ENCODE measurements around the gene MRPL3. TPM values are rescaled to one million over a fixed set of nuclear protein-coding genes. Genes with fewer than 3 reads are reported as not detected.

MRPL3 gene
- total RNA-seq, 1 donor from 2014 or later: 45.7 TPM

GRCh38 chr3:131457220-131457619 lies 45.6 kb downstream of the MRPL3 start:
- Histone ChIP-seq H3K36me3 (peaks cover 10 to 27% of the 10 kb centered on the region in 2 donors), H3K4me3 (no peak overlapping the region), H3K27ac (no peak overlapping the region), H3K9me3 (no peaks in the 10 kb centered on the region), H3K27me3 (no peaks in the 10 kb centered on the region), H3K4me1 (no peaks in the 10 kb centered on the region)
- DNase-seq (ENCODE audit: low spot score in 2 of 2): no peak
- intact Hi-C loops (cut with DNase I): no loop called here
- no peak for TF ChIP-seq CTCF (IDR thresholded peaks at IDR 0.05)

GRCh38 chr3:131454501-131454900 lies 48.3 kb downstream of the MRPL3 start:
- no peak for DNase-seq (ENCODE audit: low spot score in 2 of 2)
- Histone ChIP-seq H3K27me3 (no peaks in the 10 kb centered on the region), H3K4me1 (no peaks in the 10 kb centered on the region), H3K27ac (no peak overlapping the region), H3K4me3 (no peak overlapping the region), H3K36me3 (peaks cover 0 to 7% of the 10 kb centered on the region in 2 donors), H3K9me3 (no peaks in the 10 kb centered on the region)
- intact Hi-C loops (cut with DNase I): no loop called here
- no peak for TF ChIP-seq CTCF (IDR thresholded peaks at IDR 0.05)

GRCh38 chr3:131453533-131453932 lies 49.2 kb downstream of the MRPL3 start:
- no peak overlapping the region for H3K4me3 ChIP-seq
- TF ChIP-seq CTCF (IDR thresholded peaks at IDR 0.05): no peak
- H3K27me3 ChIP-seq: no peaks in the 10 kb centered on the region
- no peaks in the 10 kb centered on the region for H3K4me1 ChIP-seq
- H3K9me3 ChIP-seq: no peaks in the 10 kb centered on the region
- intact Hi-C loops (cut with DNase I): no loop called here
- no peaks in the 10 kb centered on the region for H3K36me3 ChIP-seq
- no peak overlapping the region for H3K27ac ChIP-seq
- no peak for DNase-seq (ENCODE audit: low spot score in 2 of 2)

- intact Hi-C loops (cut with DNase I): no loop called here
- Histone ChIP-seq H3K36me3 (no peaks in the 10 kb centered on the region), H3K4me3 (no peak overlapping the region), H3K4me1 (no peaks in the 10 kb centered on the region), H3K9me3 (no peaks in the 10 kb centered on the region), H3K27me3 (no peaks in the 10 kb centered on the region), H3K27ac (no peak overlapping the region)
- no peak for DNase-seq (ENCODE audit: low spot score in 2 of 2)
- TF ChIP-seq CTCF (IDR thresholded peaks at IDR 0.05): no peak
Measured at GRCh38 chr3:131447349-131447748, 55.4 kb downstream of the MRPL3 start.

GRCh38 chr3:131444180-131444579 lies 58.6 kb downstream of the MRPL3 start:
- H3K27me3 ChIP-seq: no peaks in the 10 kb centered on the region
- H3K4me1 ChIP-seq: no peaks in the 10 kb centered on the region
- no peaks in the 10 kb centered on the region for H3K36me3 ChIP-seq
- H3K9me3 ChIP-seq: no peaks in the 10 kb centered on the region
- no peak overlapping the region for H3K27ac ChIP-seq
- intact Hi-C loops (cut with DNase I): no loop called here
- DNase-seq (ENCODE audit: low spot score in 2 of 2): no peak
- H3K4me3 ChIP-seq: no peak overlapping the region
- no peak for TF ChIP-seq CTCF (IDR thresholded peaks at IDR 0.05)

- H3K27me3 ChIP-seq: no peaks in the 10 kb centered on the region
- no peak for DNase-seq (ENCODE audit: low spot score in 2 of 2)
- no peaks in the 10 kb centered on the region for H3K36me3 ChIP-seq
- intact Hi-C loops (cut with DNase I): no loop called here
- H3K27ac ChIP-seq: no peak overlapping the region
- no peaks in the 10 kb centered on the region for H3K9me3 ChIP-seq
- no peak for TF ChIP-seq CTCF (IDR thresholded peaks at IDR 0.05)
- H3K4me1 ChIP-seq: no peaks in the 10 kb centered on the region
- H3K4me3 ChIP-seq: no peak overlapping the region
Measured at GRCh38 chr3:131439084-131439483, 63.7 kb downstream of the MRPL3 start.
